EH (cell line): ENCODE data around the gene PEAK3.
"Not testable (repeated sequence)": the region's sequence is repeated elsewhere in the genome, so short reads cannot be mapped to it uniquely, and the experiment has no call there.

Source experiments
- DNase-seq: peaks from one replicate; pipeline ENCODE4 v3.0.0-alpha.2; 2015; ENCODE audit warnings: low read depth

Gene PEAK3

DNA sequence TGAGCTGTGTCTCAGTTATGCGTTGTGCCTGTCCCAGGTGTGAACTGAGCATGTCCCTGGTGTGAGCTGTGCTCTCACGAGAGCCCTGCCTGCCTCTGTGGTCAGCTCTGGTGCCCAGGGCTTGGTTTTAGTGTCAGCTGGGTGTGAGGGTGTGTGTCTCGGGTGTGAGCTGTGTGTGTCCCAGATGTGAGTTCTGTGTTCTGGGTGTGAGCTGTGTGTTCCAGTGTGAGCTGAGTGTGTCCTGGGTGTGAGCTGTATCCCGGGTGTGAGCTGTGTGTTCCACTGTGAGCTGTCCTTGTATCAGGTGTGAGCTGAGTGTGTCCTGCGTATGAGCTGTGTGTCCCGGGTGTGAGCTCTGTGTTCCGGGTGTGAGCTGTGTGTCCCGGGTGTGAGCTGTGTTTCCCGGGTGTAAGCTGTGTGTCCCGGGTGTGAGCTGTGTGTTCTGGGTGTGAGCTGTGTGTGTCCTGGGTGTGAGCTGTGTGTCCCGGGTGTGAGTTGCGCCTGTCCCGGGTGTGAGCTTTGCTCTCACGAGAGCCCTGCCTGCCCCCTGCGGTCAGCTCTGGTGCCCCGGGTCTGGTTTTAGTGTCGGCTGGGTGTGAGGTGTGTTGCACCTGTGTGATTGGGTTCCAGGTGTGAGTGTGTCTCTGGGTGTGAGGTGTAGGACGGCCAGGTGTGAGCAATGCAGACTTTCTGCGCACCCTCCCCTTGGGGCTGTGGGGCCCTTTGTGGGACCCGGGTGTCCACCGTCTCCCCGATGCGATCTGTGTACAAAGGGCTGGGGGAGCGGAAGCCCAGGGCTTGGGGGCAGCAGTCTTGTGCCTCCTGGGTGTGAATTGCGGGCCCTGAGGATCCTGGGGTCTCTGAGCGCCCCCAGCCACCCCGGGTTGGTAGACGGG lies 7.1 kb upstream of the PEAK3 start:
- DNase-seq: no peak

DNA sequence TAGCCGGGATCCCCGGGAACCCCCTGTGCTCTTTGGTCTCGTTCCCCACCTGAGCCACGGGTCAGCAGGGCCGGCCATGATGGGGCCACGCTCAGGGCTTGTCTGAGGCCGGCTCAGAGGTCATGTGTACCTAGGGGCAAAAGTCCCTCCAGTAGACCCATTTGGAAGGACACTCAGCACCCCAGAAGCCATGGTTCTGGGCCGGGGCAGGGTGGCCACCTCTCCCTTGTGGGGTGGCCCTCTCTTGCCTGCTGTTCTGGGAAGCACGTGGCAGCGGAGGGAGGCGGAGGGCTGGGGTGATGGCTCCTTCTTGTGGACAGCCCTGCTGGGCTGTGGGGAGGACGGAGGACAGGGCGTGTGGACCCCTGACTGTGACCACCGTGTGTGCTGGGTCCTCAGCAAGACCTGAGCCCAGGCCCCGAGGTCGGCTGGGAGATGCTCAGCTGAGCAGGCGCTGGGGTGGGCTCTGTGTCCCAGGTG lies 6.4 kb upstream of the PEAK3 start:
- DNase-seq: no peak

DNA sequence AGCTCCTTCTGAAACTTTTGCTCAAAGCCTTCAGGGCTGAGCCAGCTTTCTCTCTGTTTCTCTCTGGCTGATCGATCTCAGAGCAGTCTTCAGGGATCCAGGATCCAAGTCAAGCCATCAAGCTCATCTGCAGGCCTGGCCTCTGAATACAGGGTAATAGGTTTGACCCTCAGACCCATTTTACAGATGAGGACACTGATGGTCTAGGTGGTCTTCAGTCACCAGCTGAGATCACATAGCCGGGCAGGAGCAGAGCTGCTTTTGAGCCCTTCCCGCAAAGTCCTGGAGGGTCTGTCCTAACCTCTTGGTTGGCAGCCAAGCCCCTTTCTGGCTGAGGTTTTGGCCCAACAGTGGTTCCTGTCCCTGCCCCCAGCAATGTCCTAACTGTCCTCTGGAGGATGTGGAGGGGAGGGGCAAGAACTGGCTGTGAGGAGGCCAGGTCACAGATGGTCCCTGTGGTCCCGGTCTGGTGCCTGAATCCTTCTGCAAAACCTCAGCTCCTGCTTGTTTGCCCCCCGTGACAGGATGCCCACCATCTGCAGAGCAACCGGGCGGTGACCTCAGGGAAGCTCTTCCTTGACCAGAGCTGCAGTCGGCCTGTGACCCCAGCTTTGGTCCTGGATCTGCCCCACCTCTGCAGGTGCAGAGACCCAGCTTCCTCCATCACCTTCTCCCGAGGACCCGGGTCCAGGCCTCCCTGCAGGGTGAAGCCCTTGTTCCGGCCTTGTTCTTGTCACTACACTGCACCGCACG lies 5.8 kb upstream of the PEAK3 start:
- no peak for DNase-seq

DNA sequence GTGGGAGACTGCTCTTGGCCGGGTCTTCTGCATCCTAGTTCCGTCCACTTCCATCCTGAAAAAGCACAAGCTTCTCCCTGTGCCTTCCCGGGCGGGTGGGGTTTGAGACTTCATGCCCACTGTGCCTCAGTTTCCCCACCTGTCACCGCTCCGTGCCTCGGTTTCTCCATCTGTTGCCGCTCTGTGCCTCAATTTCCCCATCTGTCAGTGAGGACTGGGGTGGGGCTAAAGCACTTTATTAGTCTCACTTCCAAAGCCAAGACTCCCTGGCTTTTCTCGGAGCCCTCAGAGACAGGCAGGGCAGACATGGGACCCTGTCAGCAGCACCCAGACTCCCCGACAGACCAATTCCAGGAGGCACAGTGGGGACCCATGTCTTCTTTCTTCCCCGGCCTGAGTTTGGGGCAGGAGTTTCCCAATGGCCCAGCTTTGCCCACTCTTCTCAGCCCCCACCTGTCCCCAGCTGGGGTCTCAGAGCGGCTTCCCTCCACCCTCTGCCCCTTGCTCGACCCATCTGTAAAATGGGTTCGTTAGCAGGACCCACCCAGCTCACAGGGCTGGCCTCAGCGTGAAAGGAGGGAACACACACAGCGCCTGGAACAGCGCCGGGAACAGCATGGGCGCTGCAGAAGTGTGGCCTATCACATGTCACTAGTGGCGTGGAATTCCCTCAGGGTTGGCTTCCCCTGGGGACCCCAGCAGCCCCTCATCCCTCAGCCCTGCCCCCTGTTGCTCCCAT lies 4.6 kb upstream of the PEAK3 start:
- DNase-seq: no peak

DNA sequence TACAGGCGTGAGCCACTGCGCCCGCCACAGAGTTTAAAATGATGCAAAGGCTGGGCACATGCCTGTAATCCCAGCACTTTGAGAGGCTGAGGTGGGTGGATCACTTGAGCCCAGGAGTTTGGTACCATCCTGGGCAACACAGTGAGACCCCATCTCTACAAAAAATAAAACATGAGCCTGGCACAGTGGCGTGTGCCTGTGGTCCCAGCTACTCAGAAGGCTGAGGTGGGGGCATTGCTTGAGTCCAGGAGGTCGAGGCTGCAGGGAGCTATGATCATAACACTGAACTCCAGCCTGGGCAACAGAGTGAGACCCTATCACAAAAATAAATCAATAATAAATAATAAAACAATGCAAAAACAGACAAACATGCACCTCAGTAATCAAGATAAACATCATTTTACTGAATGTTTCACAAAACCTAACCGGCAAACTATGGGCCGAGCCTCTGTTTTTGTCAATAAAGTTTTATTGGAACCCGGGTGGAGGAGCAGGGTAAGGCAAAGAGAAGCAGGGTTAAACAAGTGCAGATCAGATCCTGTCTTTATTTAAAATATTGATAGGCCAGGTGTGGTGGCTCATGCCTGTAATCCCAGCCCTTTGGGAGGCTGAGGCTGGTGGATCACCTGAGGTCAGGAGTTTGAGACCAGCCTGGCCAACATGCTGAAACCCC lies 2.0 kb upstream of the PEAK3 start:
- DNase-seq: no peak

DNA sequence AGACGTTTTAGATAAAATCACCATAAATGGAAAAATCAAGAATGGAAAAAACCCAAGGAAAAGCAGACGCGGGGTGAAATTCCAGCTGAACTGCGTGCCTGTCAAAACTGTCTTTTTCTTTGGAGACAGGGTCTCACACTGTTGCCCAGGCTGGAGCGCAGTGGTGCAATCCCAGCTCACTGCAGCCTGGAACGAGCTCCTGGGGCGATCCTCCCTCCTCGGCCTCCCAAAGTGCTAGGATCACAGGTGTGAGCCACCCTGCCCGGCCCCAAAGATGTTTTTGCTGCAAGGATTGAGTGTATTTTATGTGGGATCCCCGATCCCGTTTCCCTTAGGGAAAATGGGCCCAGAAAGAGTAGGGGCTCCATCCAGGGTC lies 875 bp upstream of the PEAK3 start:
- DNase-seq: no peak

DNA sequence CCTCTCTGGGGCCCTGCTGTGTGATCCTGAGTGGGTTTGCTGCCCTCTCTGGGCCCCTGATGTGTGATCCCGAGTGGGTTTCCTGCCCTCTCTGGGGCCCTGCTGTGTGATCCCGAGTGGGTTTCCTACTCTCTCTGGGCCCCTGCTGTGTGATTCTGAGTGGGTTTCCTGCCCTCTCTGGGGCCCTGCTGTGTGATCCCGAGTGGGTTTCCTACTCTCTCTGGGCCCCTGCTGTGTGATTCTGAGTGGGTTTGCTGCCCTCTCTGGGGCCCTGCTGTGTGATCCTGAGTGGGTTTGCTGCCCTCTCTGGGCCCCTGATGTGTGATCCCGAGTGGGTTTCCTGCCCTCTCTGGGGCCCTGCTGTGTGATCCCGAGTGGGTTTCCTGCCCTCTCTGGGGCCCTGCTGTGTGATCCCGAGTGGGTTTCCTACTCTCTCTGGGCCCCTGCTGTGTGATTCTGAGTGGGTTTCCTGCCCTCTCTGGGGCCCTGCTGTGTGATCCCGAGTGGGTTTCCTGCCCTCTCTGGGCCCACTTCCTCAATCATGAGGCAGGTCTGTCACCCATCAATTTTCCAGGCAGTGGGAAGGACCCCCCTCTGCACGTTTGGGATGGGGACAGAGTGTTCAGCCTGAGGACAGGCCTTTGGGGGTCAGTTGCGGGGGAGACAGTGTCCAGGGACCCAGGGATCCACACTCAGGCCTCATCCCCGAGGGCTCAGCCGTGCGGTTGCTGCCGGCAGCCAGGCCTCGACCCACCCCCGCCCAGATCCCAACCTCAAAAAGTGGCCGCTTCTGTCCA lies 512 bp downstream of the PEAK3 start:
- DNase-seq: not testable (repeated sequence)

DNA sequence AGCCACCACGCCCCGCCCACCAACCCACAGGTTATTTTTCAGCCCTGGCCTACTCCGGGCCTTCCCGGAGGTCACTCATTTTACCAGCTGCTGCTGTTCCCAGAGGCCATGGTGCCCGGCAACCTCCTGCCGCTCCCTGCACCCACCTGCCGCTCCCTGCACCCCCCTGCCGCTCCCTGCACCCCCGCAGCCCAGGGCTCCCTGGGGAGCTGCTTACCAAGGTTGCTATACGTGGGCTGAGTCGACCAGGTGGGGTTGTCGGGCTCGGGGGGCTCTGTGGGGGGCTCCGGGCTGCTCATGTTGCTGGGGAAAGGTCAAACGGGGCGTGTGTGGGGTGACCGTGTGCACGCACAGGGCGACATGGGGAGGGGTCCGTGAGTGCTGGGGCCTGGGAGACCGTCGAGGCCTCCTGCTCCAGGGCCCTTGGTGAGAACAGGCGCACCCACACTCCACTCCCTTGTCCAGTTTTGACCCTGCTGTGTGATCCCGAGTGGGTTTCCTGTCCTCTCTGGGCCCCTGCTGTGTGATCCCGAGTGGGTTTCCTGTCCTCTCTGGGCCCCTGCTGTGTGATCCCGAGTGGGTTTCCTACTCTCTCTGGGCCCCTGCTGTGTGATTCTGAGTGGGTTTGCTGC lies 1.2 kb downstream of the PEAK3 start:
- no peak for DNase-seq

DNA sequence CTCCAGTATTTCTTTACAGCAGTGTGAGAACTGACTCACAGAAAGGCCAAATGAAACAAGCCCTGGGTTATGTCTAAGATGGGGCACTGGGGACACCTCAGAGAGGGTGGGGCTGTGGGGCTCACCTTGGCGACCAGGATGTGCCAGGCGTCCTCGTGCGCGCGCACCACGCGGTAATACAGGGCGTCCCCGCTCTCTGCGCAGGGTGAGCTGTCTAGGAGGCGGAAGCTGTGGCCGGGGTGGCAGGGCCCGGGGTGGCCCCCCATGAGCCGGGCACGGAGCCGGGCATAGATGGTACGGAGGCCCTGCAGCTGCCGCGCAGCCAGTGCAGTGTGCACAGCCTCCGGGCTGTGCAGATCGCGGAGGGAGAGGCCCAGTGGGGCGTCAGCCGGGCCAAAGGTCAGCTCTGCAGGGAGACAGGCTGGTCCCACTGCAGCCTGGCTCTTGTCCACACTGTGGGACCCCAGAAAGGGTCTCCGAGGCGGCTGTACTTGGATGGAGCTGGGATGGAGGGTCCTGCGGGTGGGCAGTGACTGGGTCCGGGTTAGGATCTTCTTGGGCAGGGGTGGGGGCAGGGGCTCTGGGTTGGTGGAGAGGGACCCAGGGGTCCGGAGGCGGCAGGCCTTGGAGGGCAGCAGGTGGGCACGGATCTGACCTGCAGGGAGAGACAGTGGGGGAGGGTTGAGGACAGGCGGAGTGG lies 3.4 kb downstream of the PEAK3 start:
- DNase-seq: no peak

DNA sequence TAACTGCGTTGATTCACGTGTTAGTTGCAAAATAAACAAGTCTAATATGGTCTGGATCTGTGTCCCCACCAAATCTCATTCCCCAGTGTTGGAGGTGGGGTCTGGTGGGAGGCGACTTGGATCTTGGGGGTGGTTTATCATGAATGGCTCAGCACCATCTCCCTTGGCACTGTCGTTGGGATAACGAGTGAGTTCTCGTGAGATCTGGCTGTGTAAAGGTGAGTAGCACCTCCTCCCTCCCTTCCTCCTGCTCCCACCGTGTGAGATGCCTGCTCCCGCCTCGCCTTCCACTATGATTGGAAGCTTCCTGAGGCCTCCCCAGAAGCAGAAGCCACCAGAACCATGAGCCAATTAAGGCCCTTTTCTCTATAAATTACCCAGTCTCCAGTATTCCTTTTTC lies 4.8 kb downstream of the PEAK3 start:
- DNase-seq: no peak

DNA sequence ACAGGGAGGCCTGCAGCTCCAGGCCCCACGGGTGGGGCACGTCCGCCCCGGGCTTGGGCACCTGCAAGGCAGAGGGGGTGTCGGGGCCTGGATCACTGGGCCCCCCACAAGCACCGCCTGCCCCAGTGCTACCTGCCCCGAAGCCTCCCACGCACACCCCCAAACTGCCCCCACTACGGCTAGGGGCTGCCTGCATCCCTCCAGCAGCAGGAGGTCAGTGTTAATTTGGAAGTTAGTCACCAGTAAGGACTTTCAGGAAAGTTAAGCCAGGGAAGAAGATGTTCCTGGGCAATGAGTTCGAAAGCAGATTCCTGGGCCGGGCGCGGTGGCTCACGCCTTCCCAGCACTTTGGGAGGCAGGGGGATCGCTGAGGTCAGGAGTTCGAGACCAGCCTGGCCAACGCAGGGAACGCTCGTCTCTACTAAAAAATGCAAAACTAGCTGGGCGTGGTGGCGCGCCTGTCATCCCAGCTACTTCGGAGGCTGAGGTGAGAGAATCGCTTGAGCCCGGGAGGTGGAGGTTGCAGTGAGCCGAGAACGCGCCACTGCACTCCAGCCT lies 5.5 kb downstream of the PEAK3 start:
- DNase-seq: no peak

DNA sequence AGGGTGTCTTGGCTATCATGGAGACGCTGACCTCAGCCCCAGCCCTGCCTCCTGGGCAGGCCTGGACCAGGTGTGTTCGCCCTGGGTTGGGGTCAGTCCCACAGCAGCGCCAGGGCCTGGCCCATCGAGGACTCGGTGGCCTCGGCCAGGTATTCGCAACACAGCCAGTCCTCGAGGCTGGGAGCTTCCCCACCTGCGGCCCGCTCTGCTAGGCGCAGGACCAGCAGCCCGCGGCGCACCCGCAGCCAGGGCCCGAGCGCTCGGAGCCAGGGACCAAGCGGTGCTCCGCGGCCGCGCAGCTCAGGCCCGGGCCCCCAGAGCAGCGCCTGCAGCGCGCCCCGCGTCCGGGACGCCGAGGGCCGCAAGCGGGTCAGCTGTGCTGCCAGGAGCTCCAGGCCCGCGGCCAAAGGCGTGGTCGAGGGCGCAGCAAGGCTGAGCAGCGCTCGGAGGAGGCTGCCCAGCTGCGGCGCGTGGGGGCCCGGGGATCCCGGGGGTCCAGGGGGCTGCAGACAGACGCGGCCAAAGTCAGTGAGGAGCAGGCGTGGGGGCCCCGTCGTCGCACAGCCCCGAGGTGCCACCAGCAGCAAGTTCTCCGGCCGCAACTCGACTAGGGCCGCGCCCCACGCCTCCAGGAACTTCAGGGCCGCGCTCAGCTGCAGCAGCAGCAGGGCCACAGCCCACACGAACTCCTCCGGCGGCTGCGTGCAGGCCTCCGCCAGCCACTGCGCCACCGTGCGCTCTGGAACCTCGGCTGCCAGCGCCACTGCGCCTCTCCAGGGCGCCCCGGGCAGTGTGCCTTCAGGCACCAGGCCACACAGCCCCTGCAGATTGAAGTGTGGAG lies 6.2 kb downstream of the PEAK3 start:
- DNase-seq: no peak

DNA sequence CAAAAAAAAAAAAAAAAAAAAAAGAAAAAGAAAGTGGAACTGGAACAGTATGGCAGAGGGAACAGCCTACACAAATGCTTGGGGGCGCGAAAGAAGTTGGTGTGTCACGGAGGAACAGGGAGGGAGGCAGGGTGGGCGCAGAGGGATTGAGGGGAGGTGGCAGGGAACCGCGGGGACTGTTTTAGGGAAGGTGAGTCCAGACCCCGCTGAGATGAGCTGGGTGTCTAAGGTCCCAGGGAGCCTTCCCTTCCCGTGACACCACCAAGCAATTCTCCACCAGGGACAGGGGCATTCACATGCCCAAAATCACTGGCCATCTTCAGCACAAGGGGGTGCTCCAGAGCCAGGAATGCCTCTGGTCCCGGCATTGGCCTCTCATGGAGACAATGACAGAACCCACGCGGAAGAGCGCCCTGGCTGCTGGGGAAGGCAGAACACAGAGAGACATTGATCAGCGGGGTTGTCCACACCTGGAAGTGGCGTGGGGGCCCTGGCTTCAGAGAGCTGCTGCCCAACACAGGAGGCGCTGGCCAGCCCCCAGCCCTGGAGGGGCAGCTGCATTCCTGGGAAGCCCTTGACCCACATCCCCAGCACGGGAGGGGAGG lies 6.9 kb downstream of the PEAK3 start:
- DNase-seq: peak; percentile 77

DNA sequence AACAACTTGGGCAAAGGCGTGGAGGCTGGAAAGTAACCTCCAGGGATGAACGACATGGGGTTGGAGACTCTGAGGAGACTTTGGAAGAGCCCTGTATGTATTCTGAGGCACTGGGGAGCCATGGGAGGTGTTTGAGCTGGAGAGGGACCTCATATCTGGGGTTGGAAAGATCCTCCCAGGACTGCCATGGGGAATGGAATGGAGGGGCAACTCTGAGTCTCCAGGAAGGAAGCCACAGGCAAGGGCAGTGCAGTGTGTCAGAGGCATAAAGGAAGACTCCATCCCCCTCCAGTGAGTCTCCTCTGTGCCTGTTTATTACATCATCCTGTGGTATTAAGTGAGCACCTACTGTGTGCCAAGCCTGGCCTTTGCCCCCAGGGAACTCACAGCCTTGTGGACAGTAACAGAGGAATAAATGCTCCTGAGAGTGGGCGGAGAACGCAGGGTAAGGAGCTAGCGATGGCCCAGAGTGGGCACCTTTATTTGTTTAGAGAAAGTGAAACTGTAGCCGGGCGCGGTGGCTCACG lies 7.7 kb downstream of the PEAK3 start:
- peak; percentile 37 for DNase-seq

DNA sequence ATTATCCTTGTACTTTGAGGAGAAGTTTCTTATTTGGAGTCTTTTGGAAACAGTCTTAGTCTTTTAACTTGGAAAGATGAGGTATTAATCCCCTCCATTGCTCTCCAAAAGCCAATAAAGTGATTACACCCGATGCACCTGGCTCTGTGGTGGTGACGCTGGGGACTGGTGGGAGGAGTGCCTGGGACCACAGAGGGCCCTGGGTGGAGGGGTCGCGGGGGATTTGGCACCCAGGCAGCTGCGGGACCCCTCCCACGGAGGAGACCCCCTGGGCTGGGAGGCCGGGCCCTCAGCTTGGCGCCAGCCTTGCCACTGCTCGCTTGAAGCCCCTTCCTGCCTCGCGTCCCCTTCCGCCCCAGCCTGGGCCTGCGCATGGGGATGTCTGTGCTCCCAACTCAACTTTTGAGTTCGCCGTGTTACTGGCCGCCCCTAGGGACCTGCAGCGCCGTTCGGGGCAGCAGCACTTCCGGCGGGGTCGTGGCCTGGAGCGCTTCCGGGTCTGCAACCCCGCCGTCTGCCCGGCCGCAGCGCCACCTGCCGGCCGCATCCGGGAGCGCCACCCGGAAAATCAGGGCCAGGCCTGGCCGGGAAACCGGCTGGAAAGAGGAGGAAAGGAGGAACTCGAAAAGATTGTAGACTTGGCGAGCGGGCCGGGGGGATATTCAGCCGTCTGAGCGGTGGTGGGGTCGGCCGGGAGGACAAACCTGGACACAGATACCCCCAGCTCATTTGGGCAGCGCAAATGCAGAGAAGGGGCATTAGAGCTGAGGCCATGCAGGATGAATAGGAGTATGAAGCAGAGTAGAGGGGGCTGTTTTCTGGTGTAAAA lies 8.4 kb downstream of the PEAK3 start:
- DNase-seq: peak; percentile 76

DNA sequence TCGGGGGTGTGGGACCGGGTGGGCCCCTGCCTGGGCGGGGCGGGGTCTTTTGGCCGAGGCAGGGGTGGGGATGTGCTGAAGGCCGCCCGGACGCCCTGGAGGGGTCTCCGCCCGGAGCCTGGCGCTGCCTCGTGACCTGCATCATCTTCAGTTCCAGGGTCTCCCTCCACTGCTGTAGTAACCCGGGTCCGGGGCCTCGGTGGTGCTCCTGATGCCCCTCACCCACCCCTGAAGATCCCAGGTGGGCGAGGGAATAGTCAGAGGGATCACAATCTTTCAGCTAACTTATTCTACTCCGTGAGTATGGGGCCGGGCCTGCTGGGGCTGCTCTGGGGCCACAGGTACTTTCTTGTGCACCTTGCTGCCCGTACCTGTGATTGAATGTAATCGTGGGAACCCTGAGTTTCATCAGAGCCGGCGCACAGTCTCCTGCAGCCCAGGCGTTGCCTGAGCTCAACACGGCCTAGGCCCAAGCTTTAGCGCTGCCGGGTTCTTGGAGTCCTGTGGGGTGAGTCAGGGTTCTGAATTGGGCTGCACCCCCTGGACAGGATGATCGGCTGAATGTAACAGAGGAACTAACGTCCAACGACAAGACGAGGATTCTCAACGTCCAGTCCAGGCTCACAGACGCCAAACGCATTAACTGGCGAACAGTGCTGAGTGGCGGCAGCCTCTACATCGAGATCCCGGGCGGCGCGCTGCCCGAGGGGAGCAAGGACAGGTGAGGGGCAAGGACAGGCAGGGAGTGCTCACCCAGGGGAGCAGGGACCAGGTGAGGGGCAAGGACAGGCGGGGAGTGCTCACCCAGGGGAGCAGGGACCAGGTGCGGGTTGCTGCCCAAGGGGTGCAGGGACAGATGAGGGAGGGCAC lies 10.5 kb downstream of the PEAK3 start:
- DNase-seq: peak; percentile 93
